CD4-positive, alpha-beta T cell treated with Interleukin-15 for 4 hours (primary cell): ENCODE measurements around the gene ZNF100.
"Not testable (repeated sequence)": the region's sequence is repeated elsewhere in the genome, so short reads cannot be mapped to it uniquely, and the experiment has no call there.

Experiments
- DNase-seq: peaks from one replicate; pipeline ENCODE4 v3.0.0-alpha.2; 2020; ENCODE audit warnings: low spot score

Gene ZNF100

GRCh38 chr19:21704320-21704719 lies 63.1 kb downstream of the ZNF100 start:
- DNase-seq = no peak

- no peak for DNase-seq
These were observed 68.2 kb downstream of the ZNF100 start for GRCh38 chr19:21699197-21699596.

GRCh38 chr19:21698215-21698614 lies 69.2 kb downstream of the ZNF100 start:
- peak; percentile 26 for DNase-seq

- no peak for DNase-seq
These were observed 69.7 kb downstream of the ZNF100 start for GRCh38 chr19:21697698-21698097.

- DNase-seq = no peak
These were observed 73.0 kb downstream of the ZNF100 start for GRCh38 chr19:21694171-21694906.

- no peak for DNase-seq
These were observed 74.0 kb downstream of the ZNF100 start for GRCh38 chr19:21693399-21693798.

- DNase-seq = no peak
These were observed 75.7 kb downstream of the ZNF100 start for GRCh38 chr19:21691661-21692060.

GRCh38 chr19:21688464-21688863 lies 78.9 kb downstream of the ZNF100 start:
- DNase-seq = no peak

- no peak for DNase-seq
These were observed 86.7 kb downstream of the ZNF100 start for GRCh38 chr19:21680671-21681070.

GRCh38 chr19:21680026-21680425 lies 87.4 kb downstream of the ZNF100 start:
- DNase-seq = no peak

GRCh38 chr19:21677696-21678418 lies 89.5 kb downstream of the ZNF100 start:
- no peak for DNase-seq

GRCh38 chr19:21674454-21674853 lies 92.9 kb downstream of the ZNF100 start:
- no peak for DNase-seq

- not testable (repeated sequence) for DNase-seq
These were observed 93.9 kb downstream of the ZNF100 start for GRCh38 chr19:21673479-21673878.
